ENCODE results near the gene RUSF1.
"Not testable (repeated sequence)": the region's sequence is repeated elsewhere in the genome, so short reads cannot be mapped to it uniquely, and the experiment has no call there.

RUSF1 gene

GRCh38 chr16:31507929-31508705 is at the start of gene RUSF1:
Gene RUSF1 (minus strand): TSS chr16:31508391. CDS start chr16:31508373, 18 bp downstream.
- DNase-seq (ENCODE audit: low read depth) = peak; percentile 49

- no peak for DNase-seq (ENCODE audit: low read depth)
Measured at GRCh38 chr16:31542763-31543162, 34.6 kb upstream of the RUSF1 start.

- DNase-seq (ENCODE audit: low read depth) = not testable (repeated sequence)
Measured at GRCh38 chr16:31539762-31540161, 31.6 kb upstream of the RUSF1 start.

GRCh38 chr16:31538243-31538598 is 30.0 kb upstream of the RUSF1 start:
- DNase-seq (ENCODE audit: low read depth) = not testable (repeated sequence)

- no peak for DNase-seq (ENCODE audit: low read depth)
Measured at GRCh38 chr16:31537362-31538242, 29.4 kb upstream of the RUSF1 start.

GRCh38 chr16:31536804-31537361 is 28.7 kb upstream of the RUSF1 start:
- DNase-seq (ENCODE audit: low read depth) = no peak

- no peak for DNase-seq (ENCODE audit: low read depth)
Measured at GRCh38 chr16:31535737-31536136, 27.5 kb upstream of the RUSF1 start.

GRCh38 chr16:31532896-31533295 is 24.7 kb upstream of the RUSF1 start:
- DNase-seq (ENCODE audit: low read depth) = no peak

- DNase-seq (ENCODE audit: low read depth) = no peak
Measured at GRCh38 chr16:31532120-31532519, 23.9 kb upstream of the RUSF1 start.

- DNase-seq (ENCODE audit: low read depth) = no peak
Measured at GRCh38 chr16:31531096-31531495, 22.9 kb upstream of the RUSF1 start.

GRCh38 chr16:31530405-31530804 is 22.2 kb upstream of the RUSF1 start:
- no peak for DNase-seq (ENCODE audit: low read depth)

GRCh38 chr16:31529937-31530312 is 21.7 kb upstream of the RUSF1 start:
- no peak for DNase-seq (ENCODE audit: low read depth)

- no peak for DNase-seq (ENCODE audit: low read depth)
Measured at GRCh38 chr16:31529108-31529936, 21.1 kb upstream of the RUSF1 start.

GRCh38 chr16:31528523-31529107 is 20.4 kb upstream of the RUSF1 start:
- no peak for DNase-seq (ENCODE audit: low read depth)

- DNase-seq (ENCODE audit: low read depth) = no peak
Measured at GRCh38 chr16:31527734-31528274, 19.6 kb upstream of the RUSF1 start, which contains the start of gene AHSP. Gene AHSP (plus strand): TSS chr16:31527900. CDS start chr16:31528140, 240 bp downstream.

- no peak for DNase-seq (ENCODE audit: low read depth)
Measured at GRCh38 chr16:31525113-31525512, 16.9 kb upstream of the RUSF1 start.

- not testable (repeated sequence) for DNase-seq (ENCODE audit: low read depth)
Measured at GRCh38 chr16:31523768-31524167, 15.6 kb upstream of the RUSF1 start.

GRCh38 chr16:31522071-31522470 is 13.9 kb upstream of the RUSF1 start:
- DNase-seq (ENCODE audit: low read depth) = no peak

- no peak for DNase-seq (ENCODE audit: low read depth)
Measured at GRCh38 chr16:31521368-31521767, 13.2 kb upstream of the RUSF1 start.

- no peak for DNase-seq (ENCODE audit: low read depth)
Measured at GRCh38 chr16:31519759-31520431, 11.7 kb upstream of the RUSF1 start.
